HG03575 (cell line): ENCODE results near the gene MAPK8.

Experiments
- ATAC-seq: cut with Tn5 transposase; IDR thresholded peaks from one replicate; pipeline ENCODE4 v1.9.1; 2021; ENCODE audit not compliant: unreplicated experiment, insufficient number of reproducible peaks, low FRiP score; ENCODE audit errors: extremely low read depth

MAPK8 gene

DNA sequence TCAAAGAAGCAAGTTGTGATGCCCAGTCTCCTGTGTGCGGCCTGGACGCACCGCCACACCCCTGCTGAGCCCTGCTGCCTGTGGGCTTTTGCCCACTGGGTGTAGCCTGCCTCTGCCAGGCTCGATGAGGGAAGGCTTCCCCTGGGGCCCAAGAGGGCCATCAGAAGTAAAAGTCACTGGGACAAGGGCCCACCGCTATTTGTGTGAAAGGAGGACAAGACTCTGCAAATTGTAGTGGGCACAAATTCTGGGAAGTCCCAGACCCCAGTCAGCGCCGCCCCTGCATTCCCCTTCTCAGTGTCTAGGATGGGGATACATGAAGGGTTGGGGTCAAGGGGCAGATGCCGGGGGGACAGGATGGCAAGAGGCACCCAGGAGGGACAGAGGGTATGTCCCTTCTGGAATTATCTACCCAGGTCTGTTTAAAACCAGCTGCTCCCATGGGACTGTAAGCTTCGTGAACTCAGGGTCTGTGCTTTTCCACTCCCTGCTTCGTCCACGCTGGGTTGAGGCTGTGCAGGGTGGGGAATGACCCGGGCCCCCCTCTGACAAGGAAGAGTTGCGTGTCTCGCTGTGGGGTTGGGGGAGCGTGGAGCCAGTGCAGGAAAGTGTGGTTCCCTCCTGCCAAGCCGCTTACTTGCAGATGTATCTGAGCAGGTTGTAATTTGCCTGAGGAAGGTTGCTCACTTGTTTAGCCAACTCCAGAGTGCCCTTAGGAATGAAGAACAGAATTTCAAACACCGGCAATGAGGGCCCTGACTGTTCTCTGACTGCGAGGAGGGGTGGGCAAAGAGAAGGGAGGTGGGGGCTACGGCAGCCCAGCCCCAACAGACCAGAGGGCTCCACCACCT, 147.2 kb downstream of the MAPK8 start:
- no peak for ATAC-seq

DNA sequence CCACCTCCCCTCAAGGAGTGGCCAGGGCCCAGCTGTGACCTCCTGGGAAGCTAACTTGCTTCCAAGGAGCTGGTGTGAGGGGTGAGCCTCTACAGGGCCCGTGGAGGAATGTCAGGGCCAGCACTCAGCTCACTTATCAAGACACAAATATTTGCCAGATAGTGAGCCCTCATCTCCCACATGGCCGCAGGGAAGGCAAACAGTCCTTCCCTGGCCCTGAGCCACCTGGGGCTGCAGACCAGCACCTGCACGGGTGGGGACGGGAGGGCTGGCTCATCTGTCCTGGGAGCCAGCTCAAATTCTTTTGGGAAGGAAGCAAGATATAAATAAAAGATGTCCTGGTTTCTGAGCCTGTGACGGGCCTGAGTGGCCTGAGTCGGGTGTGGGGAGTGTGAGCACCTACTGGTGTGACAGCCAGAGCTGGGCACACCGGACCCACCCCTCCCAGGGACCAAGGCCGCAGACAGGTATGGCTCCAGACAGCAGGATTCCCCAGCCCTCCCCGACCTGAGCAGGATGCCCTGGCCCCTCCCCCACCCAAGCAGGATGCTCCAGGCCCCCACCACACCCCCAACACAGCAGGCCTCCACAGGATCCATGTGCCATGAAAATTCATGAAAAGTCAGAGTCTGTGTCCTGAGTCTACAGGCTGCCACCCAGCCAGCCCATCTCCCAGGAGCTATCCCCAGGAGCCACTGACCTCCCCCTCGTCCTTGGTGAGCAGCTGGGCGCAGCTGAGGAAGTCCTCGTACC, 148.0 kb downstream of the MAPK8 start:
- no peak for ATAC-seq

GRCh38 chr10:48455055-48455391, 148.5 kb downstream of the MAPK8 start:
- no peak for ATAC-seq

- ATAC-seq, result no peak
These were observed 149.1 kb downstream of the MAPK8 start for GRCh38 chr10:48455392-48456151.

DNA sequence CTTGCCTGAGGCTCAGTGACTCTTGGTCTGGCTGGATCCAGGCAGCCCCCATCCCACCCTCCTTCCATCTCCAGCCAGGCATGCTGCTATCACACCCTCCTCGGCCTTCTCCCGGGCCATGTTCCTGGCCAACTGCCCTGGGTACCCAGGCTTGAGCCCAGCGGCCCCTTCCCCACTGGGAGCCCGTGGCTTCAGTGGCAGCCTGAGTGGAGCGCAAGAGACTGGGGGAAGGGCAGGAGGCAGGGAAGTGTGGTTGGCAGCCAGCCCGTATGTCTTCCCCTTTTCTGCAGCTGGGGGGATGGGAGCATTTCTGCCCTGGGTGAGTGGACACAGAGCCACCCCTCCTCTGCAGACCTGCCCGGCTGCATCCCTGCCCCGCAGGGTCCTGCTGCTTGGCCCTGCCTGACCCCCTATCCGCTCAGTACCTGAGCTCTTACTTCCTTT, 149.9 kb downstream of the MAPK8 start:
- ATAC-seq, result no peak

DNA sequence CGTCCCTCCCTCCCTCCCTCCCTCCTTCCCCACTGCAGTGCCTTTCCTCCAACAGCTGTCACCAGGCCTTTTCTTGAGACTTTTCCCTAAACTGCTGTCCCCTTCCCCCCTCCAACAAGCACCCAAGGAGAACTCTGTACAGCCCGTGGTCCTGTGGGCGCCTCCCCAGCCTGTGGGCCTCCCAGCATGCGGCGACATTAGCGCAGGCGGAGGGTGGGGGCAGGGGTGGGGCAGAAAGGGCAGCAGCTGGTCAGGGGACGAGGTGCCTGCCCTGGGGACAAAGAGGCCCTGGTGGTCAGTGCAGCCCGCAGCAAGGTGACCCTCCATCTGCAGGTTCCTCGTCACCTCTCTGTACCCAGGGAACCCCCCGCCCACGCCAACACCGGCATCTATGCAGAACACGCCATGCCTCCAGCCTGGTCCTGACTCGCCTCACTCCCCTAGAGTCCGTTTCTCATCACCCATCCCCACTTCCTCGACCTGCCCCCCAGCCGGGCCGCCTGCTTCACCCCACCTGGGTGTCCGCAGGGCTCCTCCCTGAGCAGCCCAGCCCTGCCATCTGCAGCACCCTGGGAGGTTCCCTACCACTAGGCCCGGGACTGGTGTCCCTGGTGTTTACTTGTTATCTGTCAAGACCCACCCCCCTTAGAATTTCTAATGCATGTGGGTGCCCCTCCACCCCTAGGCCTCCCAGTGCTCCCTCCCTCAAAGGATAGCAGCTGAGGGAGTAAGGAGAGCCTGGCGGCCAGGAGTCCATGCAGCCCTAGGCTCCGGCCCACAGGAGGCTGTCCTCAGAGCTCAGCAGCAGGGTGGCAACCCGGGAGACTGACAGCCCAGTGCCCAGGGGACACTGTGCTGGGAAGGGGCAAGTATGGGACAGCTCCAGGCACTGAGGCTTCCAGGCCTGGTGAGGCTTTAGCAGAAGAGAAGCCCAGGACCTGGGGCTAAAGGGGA, 150.6 kb downstream of the MAPK8 start:
- ATAC-seq, result no peak

DNA sequence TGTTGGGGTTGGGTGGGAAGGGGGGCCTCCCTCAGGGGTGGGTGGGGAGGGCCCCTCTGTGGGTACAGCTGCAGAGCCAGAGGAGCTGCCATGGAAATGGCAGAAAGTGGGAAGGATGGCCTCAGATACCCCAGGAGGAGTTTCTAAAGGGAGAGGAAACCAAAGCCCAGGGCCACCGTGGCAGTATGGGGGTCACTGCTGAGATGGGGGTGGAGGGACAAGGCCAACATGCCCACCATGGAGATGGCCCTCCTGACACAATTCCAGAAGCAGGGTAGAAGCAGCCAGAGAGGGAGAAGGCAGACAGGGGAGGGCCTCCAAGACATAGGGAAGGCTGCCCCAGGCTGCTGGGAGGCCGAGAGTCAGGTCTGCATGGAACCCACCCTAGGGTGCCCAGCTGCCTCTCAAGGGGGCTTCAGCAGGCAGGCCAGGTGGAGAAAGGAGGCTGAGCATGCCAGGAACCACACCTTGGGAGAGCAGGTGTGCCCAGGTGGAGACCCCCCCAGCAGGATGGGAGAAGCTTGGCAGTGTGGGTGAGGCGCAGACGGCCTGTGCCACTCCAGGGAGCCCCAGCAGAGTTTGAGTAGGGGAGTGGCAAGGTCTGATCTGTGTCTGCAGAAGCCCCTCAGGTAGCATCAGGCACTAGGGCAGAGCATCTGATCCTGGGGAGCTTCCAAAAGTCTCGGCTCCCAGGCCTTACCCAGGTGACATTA, 151.6 kb downstream of the MAPK8 start:
- ATAC-seq, result no peak

DNA sequence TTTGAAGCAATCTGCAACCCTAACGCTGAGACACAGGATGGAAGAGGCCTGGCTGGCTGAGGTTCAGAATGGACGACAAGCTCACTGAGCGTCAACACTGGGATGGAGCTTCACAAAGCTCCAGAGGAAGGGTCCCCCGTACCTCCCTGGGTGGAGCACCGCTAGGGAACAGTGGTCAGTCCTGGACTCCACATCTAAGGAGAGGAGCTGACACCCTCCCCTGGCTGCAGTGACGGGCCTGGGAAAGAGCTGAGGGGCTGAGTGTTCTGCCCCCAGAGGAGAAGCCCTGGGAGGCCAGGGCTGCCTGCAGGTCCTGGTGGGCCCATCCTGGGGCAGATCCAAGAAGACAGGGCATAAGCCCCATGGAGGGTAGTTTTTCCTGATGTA, 152.2 kb downstream of the MAPK8 start:
- no peak for ATAC-seq

GRCh38 chr10:48459270-48460150, 153.0 kb downstream of the MAPK8 start:
- no peak for ATAC-seq

DNA sequence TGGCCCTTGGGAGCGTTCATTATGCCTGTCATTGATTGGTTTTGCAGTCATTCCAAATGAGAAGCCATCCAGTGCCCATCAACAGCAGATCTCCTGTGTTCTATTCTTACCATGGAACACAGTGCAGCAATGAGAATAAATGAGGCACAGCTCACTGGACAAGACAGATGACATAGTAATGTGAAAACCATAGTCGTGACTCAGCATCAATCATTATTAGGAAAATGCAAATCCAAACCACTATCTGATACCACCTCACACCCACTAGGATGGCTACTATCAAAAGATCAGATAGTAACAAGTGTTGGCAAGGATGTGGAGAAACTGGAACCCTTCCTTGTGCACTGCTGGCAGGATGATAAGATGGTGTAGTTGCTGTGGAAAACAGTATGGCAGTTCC, 153.7 kb downstream of the MAPK8 start:
- ATAC-seq, result no peak

DNA sequence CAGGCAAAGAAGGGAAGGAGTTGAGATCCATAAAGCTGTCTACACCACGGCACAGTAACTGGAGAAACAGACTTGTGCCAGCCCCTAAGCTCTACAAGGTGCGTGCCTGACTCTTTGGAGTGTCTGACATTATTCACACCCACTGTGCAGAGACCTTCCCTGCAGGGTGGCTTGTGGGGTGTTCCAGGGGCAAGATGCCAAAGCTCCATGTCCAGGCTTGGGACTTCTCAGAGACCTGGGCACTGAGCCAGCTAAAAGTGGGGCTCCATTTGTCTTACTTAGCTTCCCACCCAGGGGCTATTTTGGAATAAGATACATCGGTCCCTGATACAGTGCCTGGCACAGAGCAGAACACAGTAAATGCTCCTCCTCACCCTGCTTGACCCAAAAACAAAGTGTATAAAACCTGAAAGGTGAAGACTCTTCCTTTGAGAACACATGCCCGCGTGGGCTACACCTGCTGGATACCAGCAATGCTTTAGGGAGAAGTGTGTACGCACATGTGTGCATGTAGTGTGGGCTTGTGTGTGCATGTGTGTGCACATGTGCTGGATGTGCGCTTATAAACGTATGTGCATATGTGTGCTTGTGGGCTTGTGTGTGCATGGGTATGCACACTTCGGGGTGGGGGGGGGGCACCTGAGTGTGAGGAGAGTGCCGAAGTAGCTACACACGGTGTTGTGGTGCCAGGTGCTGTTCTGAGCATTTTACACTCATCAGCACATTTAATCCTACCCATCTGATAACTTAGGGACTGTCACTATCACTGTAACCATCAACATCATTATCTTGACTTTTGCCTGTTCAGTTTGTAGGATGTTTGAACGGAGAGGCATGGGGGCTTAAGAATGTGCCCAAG, 155.4 kb downstream of the MAPK8 start:
- no peak for ATAC-seq

DNA sequence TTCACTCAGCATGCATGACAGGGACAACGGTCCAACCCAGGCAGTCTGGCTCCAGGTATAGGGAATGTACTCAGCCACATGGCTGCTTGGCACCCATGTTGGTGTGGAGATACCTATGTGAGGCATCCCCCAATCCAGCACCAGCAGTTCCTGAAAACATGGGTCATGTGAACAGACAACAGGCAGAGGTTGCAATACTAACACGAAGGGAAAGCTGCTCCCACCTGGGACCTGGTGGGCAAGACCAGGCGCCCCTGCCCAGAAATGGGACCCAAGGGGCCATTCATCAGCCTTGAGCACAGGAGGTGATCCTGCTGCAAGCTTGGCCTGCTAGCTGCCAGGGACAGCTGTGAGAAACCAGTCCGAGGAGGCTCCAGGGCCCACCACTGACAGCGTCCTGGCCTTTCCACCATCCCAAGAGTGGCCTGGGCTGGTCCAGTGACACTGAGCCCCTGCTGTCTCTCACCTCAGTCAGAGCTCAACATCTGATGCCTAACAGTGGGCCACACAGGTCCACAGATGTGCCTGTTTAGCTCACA, 156.1 kb downstream of the MAPK8 start:
- ATAC-seq, result no peak

- no peak for ATAC-seq
These were observed 157.0 kb downstream of the MAPK8 start for GRCh38 chr10:48463318-48464003.

DNA sequence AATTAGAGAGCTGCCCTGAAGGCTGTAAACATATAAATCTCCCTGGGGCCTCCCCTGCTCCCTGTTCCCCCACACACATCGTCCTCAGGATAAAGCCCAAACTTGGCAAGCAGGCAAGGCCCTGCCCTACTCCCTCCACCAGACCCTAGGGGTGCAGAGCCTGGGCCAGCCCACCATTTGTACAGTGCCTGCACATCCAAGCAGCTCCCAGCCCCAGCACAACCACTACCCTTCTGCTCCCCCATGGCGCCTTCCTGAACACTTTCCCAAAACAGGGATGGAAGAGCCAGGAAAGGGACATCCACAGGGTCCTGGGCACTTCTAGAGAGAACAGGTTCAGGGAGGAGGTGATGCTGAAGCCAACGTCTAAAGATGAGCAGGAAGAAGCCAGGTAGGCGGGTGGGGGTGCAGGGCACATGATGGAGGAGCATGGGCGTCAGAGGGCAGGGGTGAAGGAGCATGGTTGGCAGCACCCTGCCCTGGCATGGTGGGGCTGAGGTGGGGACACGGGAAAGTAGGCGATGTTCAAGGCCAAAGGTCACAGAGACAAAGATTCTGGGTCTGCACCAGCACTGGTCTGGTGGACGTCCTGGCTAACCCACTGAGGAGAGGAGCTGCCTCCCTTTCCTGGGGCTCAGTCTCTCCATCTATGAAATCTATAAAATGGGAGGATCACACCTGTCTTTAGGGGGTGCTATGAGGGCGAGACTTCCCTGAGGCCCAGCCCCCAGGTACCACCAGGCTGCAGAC, 157.8 kb downstream of the MAPK8 start:
- no peak for ATAC-seq
